Epithelial cell of proximal tubule (primary cell): ENCODE measurements around the gene KSR2. TPM values are rescaled to one million over a fixed set of nuclear protein-coding genes. Genes with fewer than 3 reads are reported as not detected.
"Not testable (repeated sequence)": the region's sequence is repeated elsewhere in the genome, so short reads cannot be mapped to it uniquely, and the experiment has no call there.

Experiments used
- DNase-seq: peaks from one replicate; pipeline ENCODE4 v3.0.0-alpha.2; 2011; ENCODE audit warnings: low read depth
- H3K4me3 ChIP-seq: 2 replicates; pipeline ENCODE4 v1.5.1; 2011; ENCODE audit warnings: low read depth, mild to moderate bottlenecking, low read length
- total RNA-seq: library from RNA; depleted of rRNA; stranded (reverse); fragments of >200 nt; gene quantifications from 2 replicates; pipeline ENCODE4 v1.2.3, GENCODE V29; 2015
- TF ChIP-seq, protein P1 (sequence below): conservative IDR thresholded peaks from 2 replicates; pipeline ENCODE4 v1.5.1; 2012; ENCODE audit warnings: low read depth, mild to moderate bottlenecking, low read length

Gene KSR2
- total RNA-seq, 1 donor from 2014 or later = 0.29 TPM

DNA sequence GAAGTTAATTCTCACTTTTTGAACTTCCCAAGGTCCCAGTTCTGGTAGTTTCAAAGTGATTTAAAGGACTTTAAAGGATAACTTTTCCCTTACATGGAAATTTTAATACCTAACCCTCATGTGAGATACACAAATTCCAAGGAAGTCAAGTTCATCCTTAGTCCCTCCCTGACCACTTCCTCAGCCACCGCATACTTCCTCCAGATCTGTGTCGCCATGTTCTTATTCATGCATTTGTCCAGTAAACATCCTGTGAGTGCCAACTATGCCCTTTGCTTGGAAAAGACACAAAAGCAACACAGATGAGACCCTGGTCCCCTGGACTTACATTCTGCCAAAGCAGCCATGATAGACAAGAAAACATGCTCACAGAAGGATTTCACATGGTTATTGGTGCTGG, 206.6 kb downstream of the KSR2 start:
- no peak overlapping the region for H3K4me3 ChIP-seq
- TF ChIP-seq, protein P1, sequence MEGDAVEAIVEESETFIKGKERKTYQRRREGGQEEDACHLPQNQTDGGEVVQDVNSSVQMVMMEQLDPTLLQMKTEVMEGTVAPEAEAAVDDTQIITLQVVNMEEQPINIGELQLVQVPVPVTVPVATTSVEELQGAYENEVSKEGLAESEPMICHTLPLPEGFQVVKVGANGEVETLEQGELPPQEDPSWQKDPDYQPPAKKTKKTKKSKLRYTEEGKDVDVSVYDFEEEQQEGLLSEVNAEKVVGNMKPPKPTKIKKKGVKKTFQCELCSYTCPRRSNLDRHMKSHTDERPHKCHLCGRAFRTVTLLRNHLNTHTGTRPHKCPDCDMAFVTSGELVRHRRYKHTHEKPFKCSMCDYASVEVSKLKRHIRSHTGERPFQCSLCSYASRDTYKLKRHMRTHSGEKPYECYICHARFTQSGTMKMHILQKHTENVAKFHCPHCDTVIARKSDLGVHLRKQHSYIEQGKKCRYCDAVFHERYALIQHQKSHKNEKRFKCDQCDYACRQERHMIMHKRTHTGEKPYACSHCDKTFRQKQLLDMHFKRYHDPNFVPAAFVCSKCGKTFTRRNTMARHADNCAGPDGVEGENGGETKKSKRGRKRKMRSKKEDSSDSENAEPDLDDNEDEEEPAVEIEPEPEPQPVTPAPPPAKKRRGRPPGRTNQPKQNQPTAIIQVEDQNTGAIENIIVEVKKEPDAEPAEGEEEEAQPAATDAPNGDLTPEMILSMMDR = no peak
- no peak for DNase-seq

DNA sequence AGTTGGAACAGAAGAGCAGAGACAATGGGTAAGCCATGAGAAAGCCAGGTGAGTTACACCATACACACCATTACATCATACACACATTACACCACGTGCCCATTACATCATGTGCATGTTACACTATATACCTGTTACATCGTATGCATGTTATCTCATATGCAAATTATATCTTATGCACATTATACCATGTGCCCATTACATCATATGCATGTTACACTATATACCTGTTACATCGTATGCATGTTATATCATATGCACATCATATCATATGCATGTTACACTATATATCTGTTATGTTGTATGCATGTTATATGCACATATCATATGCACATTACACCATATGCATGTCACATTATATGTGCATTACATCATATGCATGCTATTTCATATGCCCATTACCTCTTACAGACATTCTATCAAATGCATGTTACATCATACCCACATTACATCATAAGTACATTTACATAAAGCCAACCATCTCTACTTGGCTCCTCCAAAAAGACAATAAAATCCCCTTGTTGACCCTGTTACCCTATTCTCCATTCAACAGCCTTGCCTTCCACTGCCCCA, 207.2 kb downstream of the KSR2 start:
- no peak for DNase-seq
- TF ChIP-seq, protein P1 = no peak
- no peak overlapping the region for H3K4me3 ChIP-seq

DNA sequence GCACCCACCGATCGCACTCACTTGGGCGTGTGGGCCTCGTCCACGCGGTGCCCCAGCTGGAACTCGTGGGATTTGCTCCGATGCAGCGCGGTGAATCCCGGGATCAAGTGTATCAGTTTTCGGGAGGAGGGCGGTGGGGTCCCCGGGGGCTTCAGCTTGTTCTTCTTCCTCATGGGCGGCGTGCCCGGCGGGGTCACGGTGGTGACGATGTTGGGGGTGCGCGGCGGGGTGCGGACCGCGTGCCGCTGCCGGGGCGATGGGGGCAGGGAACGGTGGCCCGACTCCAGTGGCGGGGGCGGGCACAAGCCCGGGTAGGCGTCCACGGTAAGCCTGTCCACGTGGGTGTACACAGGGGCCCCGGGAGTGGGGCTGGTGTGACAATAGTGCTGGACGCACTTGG, 207.8 kb downstream of the KSR2 start:
- TF ChIP-seq, protein P1 = no peak
- no peak overlapping the region for H3K4me3 ChIP-seq
- DNase-seq = no peak

DNA sequence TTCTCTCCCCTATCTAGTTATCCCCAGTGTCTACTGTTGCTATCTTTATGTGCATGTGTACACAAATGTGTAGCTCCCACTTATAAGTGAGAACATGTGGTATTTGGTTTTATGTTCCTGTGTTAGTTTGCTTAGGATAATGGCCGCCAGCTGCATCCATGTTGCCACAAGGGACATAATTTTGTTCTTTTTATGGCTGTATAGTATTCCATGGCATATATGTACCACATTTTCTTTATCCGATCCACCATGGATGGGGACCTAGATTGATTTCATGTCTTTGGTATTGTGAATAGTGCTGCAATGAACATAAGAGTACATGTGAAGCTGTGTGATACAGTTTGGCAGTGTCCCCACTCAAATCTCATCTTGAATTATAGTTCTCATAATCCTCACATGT, 218.1 kb downstream of the KSR2 start:
- TF ChIP-seq, protein P1 = no peak
- no peak for DNase-seq
- no peak overlapping the region for H3K4me3 ChIP-seq

DNA sequence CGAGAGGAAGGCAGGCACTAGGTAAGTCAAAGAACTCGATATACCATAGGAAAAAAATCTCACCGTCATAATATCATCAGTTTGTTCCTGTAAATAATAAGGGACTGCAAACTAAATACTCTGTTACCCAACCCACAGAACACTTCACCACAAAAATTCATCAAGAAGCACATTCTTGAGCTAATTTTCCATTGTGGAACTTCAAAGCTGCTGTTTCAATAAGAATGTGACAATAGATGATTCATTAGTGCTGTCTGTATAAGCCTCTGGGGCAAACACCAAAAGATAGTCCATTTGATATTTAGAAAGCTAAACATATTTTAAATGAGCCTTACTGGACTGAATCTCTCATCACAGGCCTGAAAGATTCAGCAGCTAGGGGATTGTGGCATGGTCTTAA, 219.4 kb downstream of the KSR2 start:
- no peak for DNase-seq
- TF ChIP-seq, protein P1 = no peak
- H3K4me3 ChIP-seq = no peak overlapping the region

DNA sequence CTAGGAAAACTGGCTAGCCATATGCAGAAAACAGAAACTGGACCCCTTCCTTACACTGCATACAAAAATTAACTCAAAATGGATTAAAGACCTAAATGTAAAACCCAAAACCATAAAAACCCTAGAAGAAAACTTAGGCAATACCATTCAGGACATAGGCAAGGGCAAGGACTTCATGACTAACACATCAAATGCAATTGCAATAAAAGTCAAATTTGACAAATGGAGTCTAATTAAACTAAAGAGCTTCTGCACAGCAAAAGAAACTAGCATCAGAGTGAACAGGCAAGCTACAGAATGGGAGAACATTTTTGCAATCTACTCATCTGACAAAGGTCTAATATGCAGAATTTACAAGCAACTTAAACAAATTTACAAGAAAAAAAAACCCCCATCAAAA, 222.4 kb downstream of the KSR2 start:
- H3K4me3 ChIP-seq, DNase-seq: not testable (repeated sequence)

DNA sequence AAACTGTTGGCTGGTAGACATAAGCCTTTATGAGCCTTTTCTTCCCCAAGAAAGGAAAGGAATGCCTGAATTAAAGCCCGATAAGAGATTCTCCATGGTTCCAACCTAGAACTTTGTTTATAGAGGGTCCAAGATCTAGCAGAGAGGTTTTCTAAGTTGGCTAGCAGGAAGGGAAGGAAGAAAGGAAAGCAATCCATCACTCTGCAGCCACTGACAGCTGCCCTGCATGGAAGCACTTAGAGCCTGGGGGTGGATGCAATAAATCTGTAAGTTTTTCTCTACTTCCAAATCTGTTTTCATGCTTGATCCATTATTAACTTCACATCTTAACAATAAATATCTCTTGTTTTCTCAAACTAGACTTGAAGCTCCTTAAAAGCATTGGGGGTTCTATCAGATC, 224.4 kb downstream of the KSR2 start:
- TF ChIP-seq, protein P1 = no peak
- no peak for DNase-seq
- H3K4me3 ChIP-seq = no peak overlapping the region
